ENCODE measurements around the gene SHB.

- TF ChIP-seq EZH2phosphoT487 (IDR thresholded peaks at IDR 0.05) (no peak), CTCF (IDR thresholded peaks at IDR 0.05) (no peak), EZH2 (IDR thresholded peaks at IDR 0.05) (no peak)
Measured at GRCh38 chr9:37922363-37923117, 146.5 kb downstream of the SHB start.
